ENCODE data around the gene KLHL1.

Gene KLHL1

GRCh38 chr13:69857183-69857821 is 250.9 kb downstream of the KLHL1 start:
- DNase-seq, result peak; percentile 46

- DNase-seq, result no peak
Observed at GRCh38 chr13:69856331-69856730, 251.9 kb downstream of the KLHL1 start.

DNA sequence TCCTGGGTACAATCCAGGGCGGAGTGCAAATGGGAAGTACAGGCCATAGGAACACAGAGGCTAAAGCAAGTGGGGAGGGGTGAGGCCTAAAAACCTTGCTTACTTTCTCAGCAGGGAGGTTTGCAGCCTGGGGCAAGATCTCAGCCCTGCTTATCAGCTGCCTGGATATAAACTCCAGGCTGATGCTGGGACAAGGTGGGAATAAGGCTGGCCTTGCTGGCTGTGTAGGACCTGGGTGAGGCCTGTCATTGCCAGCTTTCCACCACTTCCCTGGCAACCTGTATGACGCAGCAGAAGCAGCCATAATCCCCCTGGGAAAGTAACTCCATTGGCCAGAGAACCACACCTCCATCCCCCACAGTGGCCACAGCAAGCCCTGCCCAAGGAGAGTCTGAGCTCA is 279.7 kb downstream of the KLHL1 start:
- no peak for DNase-seq

DNA sequence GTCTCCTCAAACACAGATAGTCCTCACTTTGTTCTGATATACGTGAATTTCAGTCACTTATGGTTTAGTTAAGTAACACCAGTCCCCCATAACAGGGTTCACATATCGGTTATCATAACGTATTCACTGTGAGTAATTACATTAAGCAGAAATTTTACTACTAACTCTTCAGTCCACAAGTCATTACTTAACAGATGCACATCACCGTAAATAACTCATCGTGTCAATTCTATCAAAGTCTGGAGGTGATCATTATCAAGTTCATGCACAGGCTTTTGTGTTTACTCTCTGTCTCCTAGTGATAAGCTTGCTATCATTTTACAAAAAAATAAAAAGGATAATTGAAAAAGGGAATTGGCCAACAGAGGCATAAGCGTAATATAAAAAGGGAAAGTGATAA is 288.1 kb downstream of the KLHL1 start:
- DNase-seq, result no peak

DNA sequence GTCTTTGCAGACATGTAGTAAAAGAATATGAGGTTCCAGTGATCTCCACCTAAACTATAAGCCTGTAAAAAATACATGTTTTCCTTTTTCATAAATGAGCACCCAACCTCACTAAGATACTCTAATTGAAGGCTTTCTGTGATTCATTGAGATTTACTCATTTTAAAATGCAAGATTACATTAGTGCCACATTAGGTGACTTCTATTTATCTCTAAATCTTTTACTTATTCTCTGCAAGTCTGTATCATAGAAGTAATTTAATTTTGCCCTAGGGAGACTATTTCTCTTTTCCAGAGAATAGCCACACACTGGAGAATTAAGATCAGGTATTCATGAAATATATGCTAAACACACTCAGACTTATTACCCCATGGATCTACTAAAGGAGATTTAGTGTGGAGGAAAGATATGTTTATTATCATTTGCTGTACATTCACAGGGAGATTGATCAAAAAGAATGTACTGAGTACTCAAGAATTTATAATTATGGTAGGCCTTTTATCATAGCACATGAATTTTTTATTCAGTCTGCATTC is 290.9 kb downstream of the KLHL1 start:
- DNase-seq, result no peak

GRCh38 chr13:69809152-69809551 is 299.1 kb downstream of the KLHL1 start:
- DNase-seq, result no peak

GRCh38 chr13:69796256-69796655 is 312.0 kb downstream of the KLHL1 start:
- no peak for DNase-seq

- DNase-seq, result no peak
Observed at GRCh38 chr13:69793783-69794453, 314.3 kb downstream of the KLHL1 start.

- no peak for DNase-seq
Observed at GRCh38 chr13:69776937-69777336, 331.3 kb downstream of the KLHL1 start.

DNA sequence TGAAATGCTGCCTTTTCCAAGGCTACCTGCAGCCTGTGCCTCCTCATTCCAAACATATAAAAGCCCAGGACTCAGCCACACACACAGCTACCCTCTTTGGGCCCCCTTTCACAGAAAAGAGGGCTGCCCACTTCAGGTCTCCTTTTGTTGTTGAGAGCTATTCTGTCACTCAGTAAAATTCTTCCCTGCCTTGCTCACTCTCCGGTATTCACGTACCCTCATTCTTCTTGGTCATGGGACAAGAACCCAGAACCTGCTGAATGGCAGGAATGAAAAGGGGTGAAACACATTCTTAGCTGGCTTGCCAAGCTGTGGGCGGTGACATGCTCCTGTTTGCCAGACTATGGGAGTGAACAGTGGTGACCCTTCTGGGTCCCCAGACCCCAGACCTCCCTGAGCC is 338.6 kb downstream of the KLHL1 start:
- DNase-seq, result no peak

DNA sequence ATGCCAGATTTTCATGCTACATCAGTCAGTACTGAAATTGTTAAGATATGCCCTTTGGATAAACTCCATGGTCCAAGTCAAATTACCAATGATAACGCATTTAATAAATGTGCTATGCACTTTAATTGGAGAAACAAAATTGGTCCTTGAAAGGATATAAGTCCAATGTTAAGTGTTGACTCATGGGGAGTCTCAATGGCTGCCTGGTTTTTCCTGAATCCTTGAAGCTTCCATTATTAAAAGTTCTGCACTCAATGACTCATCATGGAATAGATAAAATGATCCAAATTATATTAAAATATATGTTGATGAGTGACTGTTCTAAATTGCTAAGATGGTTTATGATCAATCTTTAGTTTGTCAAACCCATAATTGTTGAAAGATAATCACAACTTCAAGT is 346.7 kb downstream of the KLHL1 start:
- DNase-seq, result no peak

GRCh38 chr13:69755101-69755500 is 353.2 kb downstream of the KLHL1 start:
- no peak for DNase-seq

DNA sequence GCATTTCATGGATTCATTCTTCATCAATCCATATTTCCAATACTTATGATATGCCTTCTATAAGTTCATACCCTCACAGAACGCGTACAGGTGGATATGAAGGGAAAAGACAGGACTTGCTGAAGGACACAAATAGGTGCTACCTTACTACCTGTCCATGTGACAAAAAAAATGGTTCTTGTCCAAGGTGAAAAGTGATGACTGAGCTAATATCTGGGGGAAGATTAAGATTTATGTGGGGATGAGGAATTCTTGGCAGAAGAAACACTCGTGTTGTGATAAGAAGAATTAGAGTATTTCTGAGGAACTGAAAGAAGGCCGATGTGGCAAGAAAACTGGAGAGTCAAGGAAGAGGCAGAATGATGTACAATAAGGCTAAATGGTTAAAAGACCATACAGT is 357.0 kb downstream of the KLHL1 start:
- no peak for DNase-seq

- no peak for DNase-seq
Observed at GRCh38 chr13:69737129-69737935, 370.9 kb downstream of the KLHL1 start.

GRCh38 chr13:69721631-69722030 is 386.6 kb downstream of the KLHL1 start:
- DNase-seq, result no peak

- DNase-seq, result no peak
Observed at GRCh38 chr13:69720278-69720983, 387.8 kb downstream of the KLHL1 start.

DNA sequence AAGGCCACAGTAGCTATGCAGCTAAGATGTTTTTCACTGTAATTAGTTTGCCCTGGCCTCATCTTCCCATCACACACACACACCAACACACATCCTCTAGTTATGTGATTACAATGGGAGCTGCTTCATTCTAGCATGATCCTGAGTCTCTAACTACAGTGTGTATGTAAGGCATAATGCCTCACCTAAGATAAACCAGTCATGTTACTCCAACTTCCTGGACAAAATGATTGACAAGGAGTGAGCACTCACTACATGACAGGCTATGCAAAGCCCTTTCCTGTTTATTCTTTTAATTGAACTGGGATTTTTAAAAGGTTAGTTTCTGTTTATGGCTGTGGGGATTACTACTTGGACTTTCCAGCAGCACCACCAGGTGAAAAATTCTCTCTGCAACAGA is 401.4 kb downstream of the KLHL1 start:
- no peak for DNase-seq

DNA sequence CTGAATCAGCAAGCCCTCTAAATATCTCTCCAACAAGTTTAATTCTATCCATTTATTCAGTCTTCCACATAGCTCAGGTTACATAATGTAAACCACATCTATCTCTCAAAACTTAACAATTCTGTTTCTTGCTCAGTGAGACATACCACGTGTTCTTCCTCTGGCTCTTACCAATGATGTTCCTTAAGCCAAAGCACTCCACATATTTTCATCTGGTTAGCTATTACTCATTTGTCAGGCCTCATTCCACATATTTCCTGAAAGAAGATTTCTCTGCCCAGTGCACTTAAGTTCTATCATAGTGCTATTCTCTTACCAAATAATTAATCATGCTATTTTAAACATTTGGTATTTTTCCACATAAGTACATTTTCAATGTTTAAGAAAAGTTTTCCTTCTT is 403.9 kb downstream of the KLHL1 start:
- no peak for DNase-seq

- no peak for DNase-seq
Observed at GRCh38 chr13:69690999-69691398, 417.3 kb downstream of the KLHL1 start.

DNA sequence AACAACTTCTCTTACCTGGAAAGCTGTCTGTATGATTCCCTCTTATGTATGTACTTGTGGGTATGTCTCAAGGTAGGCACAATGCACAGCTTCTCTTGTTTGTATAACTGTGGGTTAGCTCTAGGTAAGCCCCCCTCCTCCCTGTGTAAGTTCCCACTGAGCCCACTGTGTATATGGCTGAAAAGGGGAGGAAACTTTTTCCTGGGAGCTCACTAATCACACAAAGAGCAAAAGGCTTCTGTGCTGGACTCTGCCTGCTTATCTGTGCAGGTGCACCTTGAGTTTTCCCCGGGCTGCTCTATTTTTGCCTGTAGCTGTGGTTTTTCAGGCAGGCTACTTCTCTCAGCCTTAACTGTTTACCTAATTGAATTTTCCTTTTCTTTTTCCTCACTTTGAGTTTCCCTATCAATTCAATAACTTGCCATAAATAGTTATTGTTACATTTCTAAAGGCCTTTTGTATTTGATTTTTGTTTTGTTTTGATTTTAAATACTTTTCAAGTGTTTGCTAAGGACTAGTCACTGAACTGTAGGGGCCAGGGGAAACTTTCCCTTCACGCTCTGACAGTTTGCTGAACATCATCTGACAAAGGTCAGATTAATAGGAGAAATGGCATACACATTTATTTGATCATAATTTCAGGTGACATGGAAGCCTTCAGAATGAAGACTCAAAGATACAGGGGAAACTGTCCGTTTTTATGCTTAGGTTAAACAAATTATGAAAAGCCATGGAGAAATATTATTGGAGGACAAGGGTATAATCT is 424.1 kb downstream of the KLHL1 start:
- DNase-seq, result no peak

- no peak for DNase-seq
Observed at GRCh38 chr13:69681722-69682121, 426.5 kb downstream of the KLHL1 start.

DNA sequence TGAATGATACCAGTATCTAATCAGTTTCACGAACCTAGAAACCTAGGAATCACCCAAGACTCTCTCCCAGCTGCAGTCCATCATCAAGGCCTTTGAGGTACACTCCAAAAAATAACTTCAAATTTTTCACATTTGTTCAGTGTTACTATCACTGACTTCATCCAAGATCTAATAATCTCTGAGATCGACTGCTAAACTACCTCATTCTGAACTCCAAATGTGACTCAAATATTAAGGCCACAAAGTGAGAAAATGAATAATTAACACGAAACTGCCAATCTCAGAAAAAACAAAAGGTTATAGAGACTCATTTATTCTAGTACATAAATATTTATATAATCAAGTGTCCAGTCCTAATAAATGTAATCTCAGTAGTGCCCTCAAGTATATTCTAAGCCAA is 430.9 kb downstream of the KLHL1 start:
- DNase-seq, result no peak
